ENCODE data around the gene KIDINS220. TPM values are rescaled to one million over a fixed set of nuclear protein-coding genes. Genes with fewer than 3 reads are reported as not detected.

KIDINS220 gene
- polyA plus RNA-seq, 12 donors = 39.4 to 82.5 (median 64.5) TPM; not detected in 1

- no peak for DNase-seq
Observed at GRCh38 chr2:8699839-8700238, 137.6 kb downstream of the KIDINS220 start.

- DNase-seq = no peak
Observed at GRCh38 chr2:8697190-8697589, 140.2 kb downstream of the KIDINS220 start.

- no peak for DNase-seq
Observed at GRCh38 chr2:8694737-8695136, 142.7 kb downstream of the KIDINS220 start.

GRCh38 chr2:8693157-8693821 is 144.1 kb downstream of the KIDINS220 start:
- DNase-seq = no peak

- DNase-seq = no peak
Observed at GRCh38 chr2:8692783-8693156, 144.6 kb downstream of the KIDINS220 start.

GRCh38 chr2:8691859-8692437 is 145.5 kb downstream of the KIDINS220 start:
- no peak for DNase-seq

- peak; percentile 65 for DNase-seq
Observed at GRCh38 chr2:8685697-8686358, 151.6 kb downstream of the KIDINS220 start.

GRCh38 chr2:8684878-8685696 is 152.3 kb downstream of the KIDINS220 start:
- no peak for DNase-seq

- no peak for DNase-seq
Observed at GRCh38 chr2:8684540-8684877, 152.9 kb downstream of the KIDINS220 start.

GRCh38 chr2:8682719-8683667 is 154.4 kb downstream of the KIDINS220 start:
- peak; percentile 40 for DNase-seq

- peak; percentile 99 for DNase-seq
Observed at GRCh38 chr2:8681786-8682692, 155.4 kb downstream of the KIDINS220 start, which contains the start of gene ID2. ID2 (plus strand) TSS chr2:8682056; CDS start chr2:8682166, 110 bp downstream.

- DNase-seq = peak; percentile 56
Observed at GRCh38 chr2:8680822-8681760, 156.3 kb downstream of the KIDINS220 start.

GRCh38 chr2:8679827-8680731 is 157.3 kb downstream of the KIDINS220 start:
- peak; percentile 50 for DNase-seq

- DNase-seq = peak; percentile 35
Observed at GRCh38 chr2:8679567-8679826, 157.9 kb downstream of the KIDINS220 start.

Data from muscle of arm (tissue), 12 donors.